Activated CD8-positive, alpha-beta memory T cell treated with anti-CD3 and anti-CD28 coated beads for 36 hours (primary cell): ENCODE data around the gene MAST3. TPM values are rescaled to one million over a fixed set of nuclear protein-coding genes. Genes with fewer than 3 reads are reported as not detected.

ENCODE experiments used
- CTCF ChIA-PET: fragments of 350-600 bp; sonication (Branson Sonifier 250); formaldehyde crosslinking; loops from one replicate; lab custom pipeline; 2021; ENCODE audit warnings: antibody characterized with exemption; lab: Charles Lee
- POLR2A ChIA-PET: fragments of 350-600 bp; sonication (Branson Sonifier 250); formaldehyde crosslinking; loops from one replicate; lab custom pipeline; 2021; ENCODE audit warnings: antibody characterized with exemption; lab: Charles Lee
- total RNA-seq, 2 experiments: library from RNA; stranded (reverse); gene quantifications; one replicate each; pipeline ENCODE4 v1.2.3, GENCODE V29; 2021

MAST3 gene
- total RNA-seq, 2 experiments from 2014 or later = 15.5 to 16.2 TPM

- ChIA-PET POLR2A (no interaction called here), CTCF (interaction anchor here (0.7 to 1.2 kb wide), 2 partner anchors 9 to 41 kb away, joined by 4 read pairs; no protein-coding TSS in a partner anchor)
Observed at GRCh38 chr19:18102916-18103542, 5.5 kb downstream of the MAST3 start.

DNA sequence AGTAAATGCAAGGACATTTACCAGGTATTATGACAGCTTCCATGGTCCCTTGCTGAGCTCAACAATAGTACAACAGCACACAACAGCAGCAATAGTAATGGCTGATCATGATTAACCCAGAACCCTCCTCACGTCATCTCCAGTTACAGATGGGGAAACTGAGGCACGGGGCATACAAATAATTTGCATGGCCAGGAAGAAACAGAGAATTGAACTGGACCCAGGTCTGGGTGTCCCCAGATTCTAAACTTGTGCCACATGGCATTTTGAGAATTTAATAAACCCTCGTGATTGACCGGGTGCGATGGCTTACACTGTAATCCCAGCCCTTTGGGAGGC, 7.2 kb downstream of the MAST3 start:
- CTCF ChIA-PET = interaction anchor here (1.3 to 1.4 kb wide), 2 partner anchors 9 to 48 kb away, joined by 4 to 6 read pairs; partner anchors contain the start of gene PIK3R2

GRCh38 chr19:18105259-18105658, 7.7 kb downstream of the MAST3 start:
- POLR2A ChIA-PET = interaction anchor here (0.7 kb wide), 1 partner anchor 98 kb away, joined by 3 read pairs; the partner anchor contains the start of gene RAB3A

More for the DNA sequence above, 7.2 kb downstream of the MAST3 start:
- POLR2A ChIA-PET = interaction anchor here (1.0 kb wide), 1 partner anchor 13 kb away, joined by 3 read pairs; no protein-coding TSS in a partner anchor

GRCh38 chr19:18107235-18107634, 9.7 kb downstream of the MAST3 start:
- CTCF ChIA-PET = interaction anchor here (0.9 to 1.0 kb wide), 2 partner anchors 8 to 15 kb away, joined by 3 to 4 read pairs; no protein-coding TSS in a partner anchor

More at GRCh38 chr19:18105259-18105658, 7.7 kb downstream of the MAST3 start:
- CTCF ChIA-PET = interaction anchor here (1.4 kb wide), 1 partner anchor 8 kb away, joined by 6 read pairs; no protein-coding TSS in a partner anchor

GRCh38 chr19:18108897-18109296, 11.3 kb downstream of the MAST3 start:
- ChIA-PET POLR2A (no interaction called here), CTCF (interaction anchor here (0.9 to 2.7 kb wide), 3 partner anchors 10 to 170 kb away, joined by 3 to 10 read pairs (median 5); no protein-coding TSS in a partner anchor)

More at GRCh38 chr19:18107235-18107634, 9.7 kb downstream of the MAST3 start:
- POLR2A ChIA-PET = no interaction called here

GRCh38 chr19:18109341-18109732, 11.8 kb downstream of the MAST3 start:
- POLR2A ChIA-PET = interaction anchor here (0.5 kb wide), 1 partner anchor 598 kb away, joined by 6 read pairs; no protein-coding TSS in a partner anchor
- CTCF ChIA-PET = interaction anchor here (0.9 to 2.7 kb wide), 4 partner anchors 9 to 170 kb away, joined by 3 to 10 read pairs (median 8); partner anchors contain the start of gene MAST3

DNA sequence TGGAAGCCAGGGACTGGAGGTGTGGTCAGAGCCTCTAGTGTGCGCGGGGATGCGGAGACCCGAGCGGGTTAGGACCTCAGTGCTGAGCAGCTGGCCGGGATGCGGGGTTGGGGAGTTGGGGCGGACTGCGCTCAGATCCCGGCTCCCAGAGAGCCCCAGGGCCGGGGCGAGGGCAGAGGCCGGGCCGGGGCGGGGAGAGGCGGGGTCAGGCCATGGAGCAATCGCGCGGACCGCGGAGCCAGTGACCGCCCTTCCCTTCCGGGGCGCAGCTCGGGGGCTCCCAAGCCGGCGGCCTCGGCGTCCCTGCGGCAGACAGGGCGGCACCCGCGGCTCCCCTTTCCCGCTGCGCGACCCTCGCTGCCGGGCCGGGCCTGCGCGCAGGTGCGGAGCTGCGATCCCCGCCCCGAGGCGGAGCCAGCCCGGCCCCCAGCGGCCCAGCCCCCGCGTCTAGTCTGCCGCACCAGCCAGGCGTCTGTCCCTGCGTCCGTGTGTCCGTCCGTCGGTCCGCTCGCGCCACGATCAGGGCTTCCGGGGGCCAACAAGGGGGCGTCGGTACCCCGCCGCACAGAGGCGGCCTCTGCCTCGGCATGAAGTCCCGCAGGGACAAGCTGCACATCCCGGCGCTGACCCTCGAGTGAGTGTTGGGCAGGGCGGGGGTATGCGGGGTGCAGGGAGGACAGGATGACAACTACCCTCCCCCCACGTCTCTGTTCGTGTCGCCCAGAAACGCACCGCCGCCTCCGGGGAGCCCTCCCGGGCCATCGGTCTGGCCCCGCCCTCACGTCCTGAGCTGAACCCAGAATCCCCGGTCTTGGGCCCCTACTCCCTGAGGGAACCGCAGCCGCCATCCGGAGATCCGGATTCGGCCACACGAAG, 12.4 kb downstream of the MAST3 start:
- ChIA-PET POLR2A (interaction anchor here (0.5 to 0.8 kb wide), 2 partner anchors 22 to 599 kb away, joined by 5 to 6 read pairs; no protein-coding TSS in a partner anchor), CTCF (interaction anchor here (0.8 to 2.7 kb wide), 10 partner anchors 8 to 169 kb away, joined by 3 to 10 read pairs (median 4); partner anchors contain the start of genes MAST3 and PIK3R2)

DNA sequence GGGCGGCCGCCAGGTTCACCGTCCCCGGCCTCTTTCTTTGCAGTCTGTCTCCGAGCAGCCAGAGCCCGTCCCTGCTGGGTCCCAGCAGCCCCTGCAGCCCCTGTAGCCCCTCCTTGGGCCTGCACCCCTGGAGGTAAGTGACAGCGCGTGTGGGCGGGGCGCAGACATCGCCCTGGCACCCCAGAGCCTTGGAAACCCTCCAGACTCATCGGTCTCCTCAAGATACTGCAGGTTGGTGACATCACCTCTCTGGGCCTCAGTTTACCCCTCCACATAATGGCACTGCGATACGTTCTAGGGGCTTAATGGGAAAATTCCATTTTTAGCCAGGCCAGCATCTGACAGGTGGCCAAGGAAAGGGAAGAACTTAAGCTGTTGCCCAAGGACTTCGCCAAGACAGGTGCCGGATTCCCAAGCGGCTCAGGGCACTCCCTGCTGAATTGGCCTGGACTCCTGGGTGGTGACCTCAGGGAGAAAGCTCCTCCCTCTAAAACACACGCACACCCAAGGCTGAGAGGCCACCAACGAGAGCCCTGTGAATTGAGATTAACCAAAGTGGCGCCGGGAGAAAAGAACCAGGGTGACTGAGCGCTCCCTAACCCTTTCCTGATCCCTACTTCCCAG, 13.1 kb downstream of the MAST3 start:
- CTCF ChIA-PET = interaction anchor here (0.6 to 2.7 kb wide), 12 partner anchors 8 to 150 kb away, joined by 3 to 10 read pairs (median 4); partner anchors contain the start of genes MAST3 and PIK3R2
- POLR2A ChIA-PET = interaction anchor here (0.8 kb wide), 1 partner anchor 22 kb away, joined by 5 read pairs; no protein-coding TSS in a partner anchor

DNA sequence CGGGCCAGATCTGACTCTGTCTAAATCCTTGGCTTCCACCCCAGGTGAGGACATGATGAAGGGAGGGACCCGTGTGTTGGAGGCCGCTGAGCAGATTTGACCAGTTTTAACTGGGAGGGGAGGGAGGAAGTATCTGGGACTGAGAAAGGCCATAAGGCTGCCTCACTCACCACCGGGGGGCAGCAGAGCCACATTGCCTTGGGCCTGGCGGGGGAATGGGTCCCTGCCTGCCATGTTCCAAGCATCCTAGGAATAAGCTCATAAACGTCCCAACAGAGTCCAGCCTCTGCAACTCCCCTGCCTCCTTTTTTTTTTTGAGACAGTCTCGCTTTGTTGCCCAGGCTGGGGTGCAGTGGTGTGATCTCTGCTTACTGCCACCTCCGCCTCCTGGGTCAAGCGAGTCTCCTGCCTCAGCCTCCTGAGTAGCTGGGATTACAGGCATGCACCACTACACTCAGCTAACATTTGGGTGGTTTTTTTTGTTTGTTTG, 15.5 kb downstream of the MAST3 start:
- POLR2A ChIA-PET = interaction anchor here (0.5 kb wide), 1 partner anchor 70 kb away, joined by 3 read pairs; no protein-coding TSS in a partner anchor
- CTCF ChIA-PET = interaction anchor here (0.6 to 2.5 kb wide), 16 partner anchors 9 to 304 kb away, joined by 3 to 8 read pairs (median 4); partner anchors contain the start of genes ARRDC2, MAST3 and PIK3R2

DNA sequence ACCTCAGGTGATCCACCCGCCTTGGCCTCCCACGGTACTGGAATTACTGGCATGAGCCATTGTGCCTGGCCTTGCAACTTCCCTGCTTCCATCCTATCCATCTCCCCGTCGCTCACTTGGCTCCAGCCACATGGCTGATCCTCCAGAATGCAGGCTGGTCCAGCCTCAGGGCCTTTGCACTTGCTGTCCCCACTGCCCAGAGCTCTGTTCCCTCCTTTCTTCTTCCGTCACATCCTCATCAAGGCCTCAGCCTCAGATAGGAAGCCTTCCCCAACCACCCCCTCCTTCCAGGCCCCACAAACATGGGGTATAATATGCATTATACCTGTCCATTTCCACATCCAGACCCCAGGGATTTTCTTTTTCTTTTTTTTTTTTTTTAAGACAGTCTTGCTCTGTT, 16.2 kb downstream of the MAST3 start:
- POLR2A ChIA-PET = no interaction called here
- CTCF ChIA-PET = interaction anchor here (0.6 to 2.5 kb wide), 12 partner anchors 9 to 141 kb away, joined by 3 to 8 read pairs (median 4); partner anchors contain the start of genes MAST3 and PIK3R2

GRCh38 chr19:18114483-18114882, 16.9 kb downstream of the MAST3 start:
- ChIA-PET POLR2A (no interaction called here), CTCF (interaction anchor here (0.7 to 2.5 kb wide), 4 partner anchors 10 to 118 kb away, joined by 3 to 8 read pairs (median 6); no protein-coding TSS in a partner anchor)

- ChIA-PET CTCF (interaction anchor here (0.6 to 2.9 kb wide), 5 partner anchors 34 to 135 kb away, joined by 3 to 12 read pairs (median 5); partner anchors contain the start of genes ARRDC2 and PIK3R2), POLR2A (interaction anchor here (1.0 kb wide), 1 partner anchor 35 kb away, joined by 3 read pairs; the partner anchor contains the start of gene PIK3R2)
Observed at GRCh38 chr19:18117364-18117691, 19.8 kb downstream of the MAST3 start.

DNA sequence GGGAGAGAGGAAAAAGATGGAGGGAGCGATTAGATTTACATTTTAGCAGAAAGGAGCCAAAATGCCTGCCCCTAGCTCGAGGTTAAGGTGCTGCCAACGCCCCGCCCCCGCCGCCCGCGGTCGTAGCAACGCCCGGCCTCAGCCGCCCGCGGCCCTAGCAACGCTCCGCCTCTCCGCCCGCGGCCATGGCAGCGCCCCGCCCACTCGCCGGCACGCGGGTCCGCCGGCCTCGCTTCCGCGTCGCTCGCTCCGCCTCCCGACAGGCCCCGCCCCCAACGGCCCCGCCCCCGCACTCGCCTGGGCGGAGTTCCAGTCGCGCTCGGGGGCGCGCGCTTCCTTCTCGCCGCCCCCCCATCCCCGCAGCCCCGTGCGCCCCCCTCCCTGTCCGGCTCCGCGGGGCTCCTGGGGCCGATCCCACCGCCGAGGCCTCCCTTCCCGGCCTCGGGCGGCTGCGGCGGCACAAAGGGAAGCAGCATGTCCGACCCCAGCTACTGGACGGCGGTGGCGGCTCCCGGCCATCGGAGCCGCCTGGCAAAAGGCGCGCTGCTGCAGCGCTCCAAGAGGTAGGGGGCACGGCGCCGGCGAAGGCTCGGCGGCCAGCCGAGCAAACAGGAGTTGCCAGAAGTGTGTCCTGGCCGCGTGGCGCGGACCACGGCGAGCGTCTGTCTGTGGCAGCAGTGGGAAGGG, 20.3 kb downstream of the MAST3 start:
- CTCF ChIA-PET = interaction anchor here (1.3 to 2.9 kb wide), 5 partner anchors 8 to 134 kb away, joined by 4 to 12 read pairs (median 5); partner anchors contain the start of genes ARRDC2 and PIK3R2
- POLR2A ChIA-PET = interaction anchor here (1.0 kb wide), 1 partner anchor 35 kb away, joined by 3 read pairs; the partner anchor contains the start of gene PIK3R2

- ChIA-PET POLR2A (interaction anchor here (0.6 to 1.2 kb wide), 2 partner anchors 21 to 74 kb away, joined by 3 to 4 read pairs; partner anchors contain the start of gene MAST3), CTCF (interaction anchor here (0.6 to 2.9 kb wide), 4 partner anchors 9 to 49 kb away, joined by 3 to 12 read pairs (median 5); partner anchors contain the start of gene PIK3R2)
Observed at GRCh38 chr19:18118420-18119012, 20.9 kb downstream of the MAST3 start.

- ChIA-PET POLR2A (interaction anchor here (0.6 to 1.2 kb wide), 2 partner anchors 22 to 75 kb away, joined by 3 to 4 read pairs; partner anchors contain the start of gene MAST3), CTCF (interaction anchor here (0.6 to 2.9 kb wide), 4 partner anchors 9 to 946 kb away, joined by 4 to 12 read pairs (median 5); partner anchors contain the start of gene PIK3R2)
Observed at GRCh38 chr19:18119013-18119716, 21.6 kb downstream of the MAST3 start.
